Astrocyte of the spinal cord (primary cell): ENCODE measurements around the gene DMC1.
A peak's percentile ranks its signal among the peaks of the same experiment; 100 is the strongest.

Experiments
- DNase-seq: peaks from one replicate; pipeline ENCODE4 v3.0.0; 2011; ENCODE audit warnings: low read depth, low spot score
- H3K4me3 ChIP-seq: 2 replicates; pipeline ENCODE4 v1.5.1; 2011; ENCODE audit warnings: low read depth, mild to moderate bottlenecking, low read length, moderate library complexity
- CTCF ChIP-seq: IDR thresholded peaks from 2 replicates; pipeline ENCODE4 v1.5.1; 2012; ENCODE audit warnings: low read depth, mild to moderate bottlenecking, low read length, inconsistent platforms
- in situ Hi-C: cut with HindIII; loops from 2 replicates; pipeline ENCODE4 v1.10.0; 2017; ENCODE audit warnings: low sequenced_read_pairs

DMC1 gene

GRCh38 chr22:38518620-38519019, 51.4 kb downstream of the DMC1 start:
- TF ChIP-seq CTCF, result no peak
- no peak overlapping the region for H3K4me3 ChIP-seq
- no peak for DNase-seq
- in situ Hi-C loops, result no loop called here

- DNase-seq, result no peak
- in situ Hi-C loops, result no loop called here
- H3K4me3 ChIP-seq, result no peak overlapping the region
- no peak for TF ChIP-seq CTCF
Observed at GRCh38 chr22:38513063-38513462, 56.9 kb downstream of the DMC1 start.

- in situ Hi-C loops, result no loop called here
- no peak for DNase-seq
- no peak for TF ChIP-seq CTCF
- H3K4me3 ChIP-seq, result no peak overlapping the region
Observed at GRCh38 chr22:38510416-38510970, 59.5 kb downstream of the DMC1 start.

- no peak for TF ChIP-seq CTCF
- in situ Hi-C loops, result no loop called here
- peak within 1 kb of the TSS; percentile 85 for H3K4me3 ChIP-seq
- DNase-seq, result peak; percentile 97
Observed at GRCh38 chr22:38506118-38506962, 63.6 kb downstream of the DMC1 start, which contains the start of gene DDX17. Gene DDX17, minus strand, starts transcription at chr22:38506311.

GRCh38 chr22:38505541-38506117, 64.4 kb downstream of the DMC1 start:
- TF ChIP-seq CTCF, result no peak
- H3K4me3 ChIP-seq, result peak overlapping the region; percentile 85
- peak; percentile 69 for DNase-seq
- in situ Hi-C loops, result no loop called here

- TF ChIP-seq CTCF, result no peak
Observed at GRCh38 chr22:38504731-38505540, 65.0 kb downstream of the DMC1 start.

More at GRCh38 chr22:38504731-38505540, 65.0 kb downstream of the DMC1 start:
- peak overlapping the region; percentile 85 for H3K4me3 ChIP-seq
- in situ Hi-C loops, result no loop called here
- no peak for DNase-seq
